Trophoblast cell (in vitro differentiated cells and primary cell): ENCODE measurements around the gene NAV3.

Source experiments
- DNase-seq, 2 donors: peaks; one replicate each; pipeline ENCODE4 v3.0.0-alpha.2; 2016
- H2AFZ ChIP-seq: 2 replicates; pipeline ENCODE4 v1.6.1; 2013; ENCODE audit warnings: low read length, moderate library complexity, mild to moderate bottlenecking; ENCODE audit not compliant: insufficient read depth, poor library complexity
- H2AK5ac ChIP-seq: 2 replicates; pipeline ENCODE4 v1.6.1; 2013; ENCODE audit warnings: mild to moderate bottlenecking, low read length
- H2BK120ac ChIP-seq: 2 replicates; pipeline ENCODE4 v1.6.1; 2013; ENCODE audit warnings: low read length, mild to moderate bottlenecking, moderate library complexity; ENCODE audit not compliant: insufficient read depth, poor library complexity
- H2BK12ac ChIP-seq: 2 replicates; pipeline ENCODE4 v1.6.1; 2013; ENCODE audit warnings: mild to moderate bottlenecking, low read length, moderate library complexity
- H2BK5ac ChIP-seq: 2 replicates; pipeline ENCODE4 v1.6.1; 2013; ENCODE audit warnings: low read length, low read depth, moderate library complexity, mild to moderate bottlenecking; ENCODE audit not compliant: poor library complexity
- H3K14ac ChIP-seq: 2 replicates; pipeline ENCODE4 v1.6.1; 2013; ENCODE audit warnings: mild to moderate bottlenecking, low read length
- H3K18ac ChIP-seq: 2 replicates; pipeline ENCODE4 v1.6.1; 2013; ENCODE audit warnings: mild to moderate bottlenecking, low read length
- H3K23ac ChIP-seq: 2 replicates; pipeline ENCODE4 v1.6.1; 2013; ENCODE audit warnings: low read length
- H3K27ac ChIP-seq: 2 replicates; pipeline ENCODE4 v1.5.1; 2013; ENCODE audit warnings: low read depth, mild to moderate bottlenecking, inconsistent platforms, low read length, moderate library complexity
- H3K27me3 ChIP-seq: 2 replicates; pipeline ENCODE4 v1.6.1; 2013; ENCODE audit warnings: inconsistent platforms, mild to moderate bottlenecking, low read length, moderate library complexity; ENCODE audit not compliant: insufficient read depth
- H3K36me3 ChIP-seq, 2 experiments: 1 replicate in 1 of 2; 2 replicates in 1 of 2; pipeline ENCODE4 v1.6.1; 2013; ENCODE audit warnings: low read length in 2 of 2, mild to moderate bottlenecking in 2 of 2, moderate library complexity in 1 of 2; ENCODE audit not compliant: insufficient read depth in 2 of 2, control insufficient read depth in 1 of 2
- H3K4ac ChIP-seq: 2 replicates; pipeline ENCODE4 v1.6.1; 2013; ENCODE audit warnings: low read depth, mild to moderate bottlenecking, low read length, moderate library complexity
- H3K4me1 ChIP-seq, 2 experiments: 1 replicate in 1 of 2; 2 replicates in 1 of 2; pipeline ENCODE4 v1.6.1; 2013; ENCODE audit warnings: low read length in 2 of 2, mild to moderate bottlenecking in 2 of 2, moderate library complexity in 1 of 2; ENCODE audit not compliant: insufficient read depth in 2 of 2, control insufficient read depth in 1 of 2
- H3K4me2 ChIP-seq: 2 replicates; pipeline ENCODE4 v1.6.1; 2013; ENCODE audit warnings: inconsistent platforms, mild to moderate bottlenecking, low read length, moderate library complexity
- H3K4me3 ChIP-seq: 2 replicates; pipeline ENCODE4 v1.5.1; 2013; ENCODE audit warnings: mild to moderate bottlenecking, low read depth, low read length, inconsistent platforms
- H3K79me1 ChIP-seq: one replicate; pipeline ENCODE4 v1.6.1; 2013; ENCODE audit warnings: low read length
- H3K79me2 ChIP-seq: 2 replicates; pipeline ENCODE4 v1.6.1; 2013; ENCODE audit warnings: low read length, mild to moderate bottlenecking; ENCODE audit not compliant: control insufficient read depth, insufficient read depth, poor library complexity
- H3K9ac ChIP-seq: 2 replicates; pipeline ENCODE4 v1.6.1; 2013; ENCODE audit warnings: mild to moderate bottlenecking, low read length
- H3K9me3 ChIP-seq: 2 replicates; pipeline ENCODE4 v1.6.1; 2013; ENCODE audit warnings: low read depth, mild to moderate bottlenecking, control low read depth, inconsistent platforms, low read length; ENCODE audit not compliant: insufficient read depth
- H4K12ac ChIP-seq: 2 replicates; pipeline ENCODE4 v1.6.1; 2013; ENCODE audit warnings: low read depth, mild to moderate bottlenecking, low read length, moderate library complexity
- H4K8ac ChIP-seq: 2 replicates; pipeline ENCODE4 v1.6.1; 2013; ENCODE audit warnings: low read depth, mild to moderate bottlenecking, low read length, moderate library complexity
- H4K91ac ChIP-seq: one replicate; pipeline ENCODE4 v1.6.1; 2013; ENCODE audit warnings: low read depth, mild to moderate bottlenecking, low read length, moderate library complexity
- WGBS: extraction: QIAGEN DNeasy Blood & Tissue Kit; methylation state at CpG from one replicate; pipeline ENCODE4 v1.1.7; 2013; ENCODE audit warnings: missing lambda C conversion rate; ENCODE audit not compliant: insufficient read length, insufficient coverage; ENCODE audit errors: extremely low coverage; 5-methylcytosine and 5-hydroxymethylcytosine counted together

NAV3 gene

GRCh38 chr12:78189656-78190055 is 359.0 kb downstream of the NAV3 start:
- Histone ChIP-seq H3K9me3 (no peaks in the 10 kb centered on the region), H3K79me1 (no peaks in the 10 kb centered on the region), H3K9ac (no peak overlapping the region), H3K4me1 (no peaks in the 10 kb centered on the region), H2AFZ (no peak overlapping the region), H2AK5ac (no peak overlapping the region), H3K18ac (no peak overlapping the region), H3K4ac (no peak overlapping the region), H3K79me2 (no peaks in the 10 kb centered on the region), H2BK12ac (no peak overlapping the region), H4K12ac (no peak overlapping the region), H4K91ac (no peak overlapping the region), H3K23ac (no peak overlapping the region), H2BK120ac (no peak overlapping the region), H4K8ac (no peak overlapping the region), H3K4me3 (no peak overlapping the region), H3K36me3 (no peaks in the 10 kb centered on the region), H3K14ac (no peak overlapping the region), H3K27ac (no peak overlapping the region), H3K4me2 (no peak overlapping the region), H2BK5ac (no peak overlapping the region), H3K27me3 (no peaks in the 10 kb centered on the region)
- no peak for DNase-seq
- WGBS: no CpG with 5 or more reads among the region's 2 CpGs

DNA sequence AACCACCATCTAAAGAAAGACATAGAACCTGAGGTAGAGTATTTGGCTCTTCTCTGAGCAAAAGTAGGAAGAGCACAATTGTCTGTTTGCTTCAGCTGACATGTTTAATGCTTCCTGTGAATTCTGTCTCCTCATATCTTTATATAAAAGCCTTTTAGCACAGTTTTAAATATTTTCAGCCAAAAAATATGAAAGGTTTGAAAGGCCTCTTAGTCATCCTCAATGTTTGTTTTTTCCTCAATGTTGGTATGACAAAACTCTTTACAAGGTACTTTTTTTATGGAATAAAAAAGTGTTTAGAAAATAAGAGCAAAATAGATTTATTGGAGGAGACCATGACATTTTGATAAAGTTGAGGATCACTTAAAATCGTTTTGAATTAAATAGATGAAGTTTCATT is 360.9 kb downstream of the NAV3 start:
- no peak overlapping the region for H4K8ac ChIP-seq
- H3K4me2 ChIP-seq: no peak overlapping the region
- no peak overlapping the region for H3K18ac ChIP-seq
- H2BK120ac ChIP-seq: no peak overlapping the region
- no peak overlapping the region for H4K91ac ChIP-seq
- H3K79me2 ChIP-seq: no peaks in the 10 kb centered on the region
- H3K79me1 ChIP-seq: no peaks in the 10 kb centered on the region
- H3K27ac ChIP-seq: no peak overlapping the region
- no peak overlapping the region for H2BK12ac ChIP-seq
- H3K23ac ChIP-seq: no peak overlapping the region
- no peaks in the 10 kb centered on the region for H3K9me3 ChIP-seq
- H2BK5ac ChIP-seq: no peak overlapping the region
- H3K27me3 ChIP-seq: no peaks in the 10 kb centered on the region
- H4K12ac ChIP-seq: no peak overlapping the region
- no peak overlapping the region for H3K4ac ChIP-seq
- no peak overlapping the region for H2AK5ac ChIP-seq
- DNase-seq: no peak
- no peaks in the 10 kb centered on the region for H3K36me3 ChIP-seq
- no CpG with 5 or more reads among the region's 1 CpG for WGBS
- H3K4me1 ChIP-seq: no peaks in the 10 kb centered on the region
- H3K9ac ChIP-seq: no peak overlapping the region
- no peak overlapping the region for H3K4me3 ChIP-seq
- no peak overlapping the region for H3K14ac ChIP-seq
- no peak overlapping the region for H2AFZ ChIP-seq

- WGBS: no CpG with 5 or more reads among the region's 2 CpGs
- H2AFZ ChIP-seq: no peak overlapping the region
- H4K8ac ChIP-seq: no peak overlapping the region
- no peak for DNase-seq
- H3K36me3 ChIP-seq: no peaks in the 10 kb centered on the region
- no peak overlapping the region for H2BK120ac ChIP-seq
- H2AK5ac ChIP-seq: no peak overlapping the region
- H4K91ac ChIP-seq: no peak overlapping the region
- no peak overlapping the region for H3K18ac ChIP-seq
- H3K4ac ChIP-seq: no peak overlapping the region
- H2BK5ac ChIP-seq: no peak overlapping the region
- H3K79me1 ChIP-seq: no peaks in the 10 kb centered on the region
- H3K23ac ChIP-seq: no peak overlapping the region
- H4K12ac ChIP-seq: no peak overlapping the region
- no peak overlapping the region for H3K14ac ChIP-seq
- H3K4me2 ChIP-seq: no peak overlapping the region
- no peaks in the 10 kb centered on the region for H3K9me3 ChIP-seq
- no peak overlapping the region for H2BK12ac ChIP-seq
- no peaks in the 10 kb centered on the region for H3K79me2 ChIP-seq
- no peak overlapping the region for H3K9ac ChIP-seq
- no peaks in the 10 kb centered on the region for H3K27me3 ChIP-seq
- H3K4me1 ChIP-seq: no peaks in the 10 kb centered on the region
- H3K27ac ChIP-seq: no peak overlapping the region
- H3K4me3 ChIP-seq: no peak overlapping the region
Observed at GRCh38 chr12:78192979-78193378, 362.3 kb downstream of the NAV3 start.

DNA sequence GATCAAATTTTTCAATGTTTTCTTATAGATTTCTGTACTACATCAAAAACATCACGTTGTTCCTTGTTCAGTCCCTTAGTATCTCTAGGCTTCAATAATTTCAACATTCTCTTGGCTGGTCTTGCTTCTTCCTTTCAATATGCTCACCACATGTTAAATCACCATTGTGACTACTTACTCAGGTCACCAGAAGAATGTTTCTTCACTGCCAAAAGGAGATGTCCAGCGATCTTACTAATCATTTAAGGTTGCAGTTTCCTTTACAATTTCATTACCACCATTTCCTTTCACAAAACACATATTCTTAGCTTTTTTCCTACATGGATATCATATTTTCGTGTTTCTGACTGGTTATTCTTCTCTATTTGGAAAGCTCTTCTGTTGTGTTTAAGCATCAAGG is 363.8 kb downstream of the NAV3 start:
- no CpG with 5 or more reads among the region's 3 CpGs for WGBS
- H3K14ac ChIP-seq: no peak overlapping the region
- H3K9ac ChIP-seq: no peak overlapping the region
- DNase-seq: no peak
- H2BK120ac ChIP-seq: no peak overlapping the region
- H3K18ac ChIP-seq: no peak overlapping the region
- no peak overlapping the region for H3K4me3 ChIP-seq
- H4K12ac ChIP-seq: no peak overlapping the region
- H2AFZ ChIP-seq: no peak overlapping the region
- H4K8ac ChIP-seq: no peak overlapping the region
- H3K79me2 ChIP-seq: no peaks in the 10 kb centered on the region
- H3K9me3 ChIP-seq: no peaks in the 10 kb centered on the region
- no peak overlapping the region for H2AK5ac ChIP-seq
- no peak overlapping the region for H3K4me2 ChIP-seq
- H3K4ac ChIP-seq: no peak overlapping the region
- H3K4me1 ChIP-seq: no peaks in the 10 kb centered on the region
- no peak overlapping the region for H4K91ac ChIP-seq
- no peaks in the 10 kb centered on the region for H3K27me3 ChIP-seq
- H3K79me1 ChIP-seq: no peaks in the 10 kb centered on the region
- H3K23ac ChIP-seq: no peak overlapping the region
- H2BK12ac ChIP-seq: no peak overlapping the region
- H2BK5ac ChIP-seq: no peak overlapping the region
- H3K27ac ChIP-seq: no peak overlapping the region
- H3K36me3 ChIP-seq: no peaks in the 10 kb centered on the region
